Chondrocyte (in vitro differentiated cells): ENCODE results near the gene ARRDC3. TPM values are rescaled to one million over a fixed set of nuclear protein-coding genes. Genes with fewer than 3 reads are reported as not detected.
A peak's percentile ranks its signal among the peaks of the same experiment; 100 is the strongest.

Experiments
- DNase-seq: peaks from one replicate; pipeline ENCODE4 v3.0.0; 2021; ENCODE audit warnings: mixed read lengths, low spot score
- H3K27ac Mint-ChIP-seq: one replicate; pipeline ENCODE4 v1.8.0; 2021; ENCODE audit warnings: mild to moderate bottlenecking, moderate library complexity, mixed read lengths; ENCODE audit not compliant: unreplicated experiment
- H3K27me3 Mint-ChIP-seq: 2 replicates; pipeline ENCODE4 v1.8.0; 2021; ENCODE audit warnings: low read depth, mixed read lengths
- H3K36me3 Mint-ChIP-seq: 2 replicates; pipeline ENCODE4 v1.8.0; 2021; ENCODE audit warnings: low read depth, mixed read lengths
- H3K4me1 Mint-ChIP-seq: 2 replicates; pipeline ENCODE4 v1.8.0; 2021; ENCODE audit warnings: low read depth, mild to moderate bottlenecking, mixed read lengths
- H3K4me3 Mint-ChIP-seq: one replicate; pipeline ENCODE4 v1.8.0; 2021; ENCODE audit warnings: mild to moderate bottlenecking, moderate library complexity, mixed read lengths; ENCODE audit not compliant: unreplicated experiment
- H3K9me3 Mint-ChIP-seq: 2 replicates; pipeline ENCODE4 v1.8.0; 2021; ENCODE audit warnings: low read depth, mixed read lengths
- CTCF ChIP-seq: fragments of 200-600 bp; sonication (generic); IDR thresholded peaks from 2 replicates; pipeline ENCODE4 v1.5.0; 2021; ENCODE audit warnings: antibody characterized with exemption, mild to moderate bottlenecking, moderate library complexity
- long read RNA-seq: library from polyadenylated mRNA; stranded (forward); transcript quantifications from one replicate; pipeline ENCODE4 v2.0.0, GENCODE V29; 2021
- total RNA-seq: library from RNA; stranded (reverse); gene quantifications from 3 replicates; pipeline ENCODE4 v1.2.1, GENCODE V29; 2021

The ARRDC3 gene
- total RNA-seq, result 23.4 to 29.1 TPM (median 27.6 TPM) in 3 replicates
- long read RNA-seq, full-length matches to known transcripts, result 39 of 42 reads
- long read RNA-seq, partial matches to known transcripts, result 1 of 42 reads
- long read RNA-seq, other reads (novel, unspliced or antisense), result 2 of 42 reads

DNA sequence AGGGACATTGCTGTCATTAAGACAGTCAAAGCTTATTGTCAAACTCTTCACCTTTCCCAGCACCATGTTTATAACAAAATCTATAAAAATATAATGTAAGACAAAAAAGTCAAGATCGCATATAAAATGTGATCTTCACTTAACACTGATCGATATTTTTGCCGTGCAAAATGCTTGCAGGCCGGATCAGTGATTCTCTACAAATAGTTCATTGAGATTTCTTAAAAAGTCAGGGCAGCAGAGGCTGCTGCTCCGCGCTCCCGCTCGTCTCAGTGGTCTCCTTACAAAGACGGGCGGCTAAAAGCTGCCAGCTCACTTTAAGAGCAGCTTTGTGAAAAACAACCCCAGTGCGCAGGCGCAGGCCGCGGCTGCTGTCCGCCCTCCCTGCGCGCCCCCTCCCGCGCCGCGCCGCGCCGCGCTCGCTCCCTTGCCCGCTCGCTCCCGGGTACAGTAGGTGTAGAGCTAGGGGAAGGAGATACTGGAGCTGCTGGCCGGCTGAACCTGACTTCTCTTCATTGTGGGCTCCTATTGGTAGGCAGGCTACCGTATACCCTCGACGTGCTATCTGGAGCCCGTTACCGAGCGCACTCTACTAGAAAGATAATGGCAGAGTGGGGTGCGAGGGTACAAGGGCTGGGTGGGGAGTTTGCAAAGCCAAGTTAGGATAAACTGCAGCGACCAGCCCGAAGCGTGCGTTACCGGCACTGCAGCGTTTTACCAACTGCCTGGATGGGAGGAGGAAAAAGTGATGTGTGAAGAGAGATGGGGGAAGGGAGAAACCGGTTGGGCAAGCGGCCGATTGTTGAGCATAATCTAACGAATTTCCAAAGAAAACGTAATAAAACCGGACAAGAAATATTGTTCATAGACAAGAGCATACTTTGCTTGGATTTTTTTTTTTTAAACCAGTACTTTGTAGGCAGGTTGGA, at the start of gene ARRDC3:
TSS of gene ARRDC3 (minus strand) at position 291 of the 929 bp plus-strand sequence. CDS start at position 66, 225 bp downstream.
- Mint-ChIP-seq H3K27ac (peak within 1 kb of the TSS; percentile 98), H3K4me3 (peak within 1 kb of the TSS; percentile 85), H3K27me3 (no peaks in the 10 kb centered on the region), H3K4me1 (peaks cover 27% of the 10 kb centered on the region), H3K9me3 (no peaks in the 10 kb centered on the region), H3K36me3 (no peaks in the 10 kb centered on the region)
- TF ChIP-seq CTCF, result no peak
- DNase-seq, result peak; percentile 97

GRCh38 chr5:91430949-91431348, 47.8 kb upstream of the ARRDC3 start:
- Mint-ChIP-seq H3K4me1 (no peaks in the 10 kb centered on the region), H3K27ac (no peak overlapping the region), H3K27me3 (no peaks in the 10 kb centered on the region), H3K36me3 (peaks cover 1% of the 10 kb centered on the region), H3K9me3 (peaks cover 5% of the 10 kb centered on the region), H3K4me3 (no peak overlapping the region)
- TF ChIP-seq CTCF, result no peak
- DNase-seq, result no peak

GRCh38 chr5:91424638-91425436, 41.7 kb upstream of the ARRDC3 start:
- Mint-ChIP-seq H3K4me1 (no peaks in the 10 kb centered on the region), H3K36me3 (peaks cover 1% of the 10 kb centered on the region), H3K9me3 (peaks cover 5% of the 10 kb centered on the region), H3K4me3 (no peak overlapping the region), H3K27me3 (no peaks in the 10 kb centered on the region), H3K27ac (no peak overlapping the region)
- TF ChIP-seq CTCF, result no peak
- DNase-seq, result no peak

DNA sequence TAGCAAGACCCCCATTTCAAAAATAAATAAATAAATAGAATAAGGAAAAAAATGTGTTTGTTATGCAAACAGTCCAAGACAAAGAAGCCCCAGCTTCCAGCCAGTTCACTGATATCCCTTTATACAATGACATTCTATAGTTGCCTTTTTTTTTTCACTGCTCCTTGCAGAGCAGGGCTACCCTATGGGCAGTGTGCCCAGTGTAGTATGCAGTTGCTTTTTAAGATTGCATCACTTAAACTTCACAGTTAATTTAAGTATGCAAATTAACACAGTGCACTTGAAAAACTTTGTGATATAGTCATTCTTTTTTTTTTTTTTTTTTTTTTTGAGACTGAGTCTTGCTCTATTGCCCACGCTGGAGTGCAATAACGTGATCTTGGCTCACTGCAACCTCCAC, 40.8 kb upstream of the ARRDC3 start:
- no peak for TF ChIP-seq CTCF
- H3K27me3 Mint-ChIP-seq, result no peaks in the 10 kb centered on the region
- no peak for DNase-seq
- H3K4me3 Mint-ChIP-seq, result no peak overlapping the region
- no peaks in the 10 kb centered on the region for H3K9me3 Mint-ChIP-seq
- no peaks in the 10 kb centered on the region for H3K4me1 Mint-ChIP-seq
- H3K27ac Mint-ChIP-seq, result no peak overlapping the region
- no peaks in the 10 kb centered on the region for H3K36me3 Mint-ChIP-seq

- Mint-ChIP-seq H3K27me3 (no peaks in the 10 kb centered on the region), H3K36me3 (no peaks in the 10 kb centered on the region), H3K9me3 (no peaks in the 10 kb centered on the region), H3K27ac (no peak overlapping the region), H3K4me1 (no peaks in the 10 kb centered on the region), H3K4me3 (no peak overlapping the region)
- DNase-seq, result no peak
- no peak for TF ChIP-seq CTCF
Measured at GRCh38 chr5:91420879-91421278, 37.8 kb upstream of the ARRDC3 start.
